SH-SY5Y (cell line): Measurements from ENCODE around the gene LARGE1.

ENCODE experiments used
- GATA2 ChIP-seq: IDR thresholded peaks from 2 replicates; pipeline ENCODE4 v1.6.1; 2011; ENCODE audit warnings: mild to moderate bottlenecking, low read depth, low read length
- GATA3 ChIP-seq: IDR thresholded peaks from 2 replicates; pipeline ENCODE4 v1.6.1; 2011; ENCODE audit warnings: low read depth, mild to moderate bottlenecking, low read length, moderate library complexity

The LARGE1 gene

DNA sequence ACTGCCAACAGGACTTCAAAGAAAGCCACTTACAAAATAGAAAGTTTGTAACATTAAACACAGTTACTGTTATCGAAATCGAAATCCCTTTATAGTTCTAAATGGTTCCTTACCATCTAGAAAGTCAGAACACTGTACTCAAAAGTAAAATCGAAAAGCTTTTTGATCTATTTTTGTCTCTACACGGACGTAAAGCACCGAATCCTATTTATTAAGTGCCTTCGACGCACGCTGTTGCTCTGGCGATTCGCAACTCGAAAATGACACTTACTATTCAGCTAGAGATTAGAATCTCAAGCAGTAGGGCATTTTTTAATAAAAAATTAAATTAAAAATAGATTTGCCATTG lies 78.3 kb downstream of the LARGE1 start:
- no peak for TF ChIP-seq GATA3
- no peak for TF ChIP-seq GATA2

DNA sequence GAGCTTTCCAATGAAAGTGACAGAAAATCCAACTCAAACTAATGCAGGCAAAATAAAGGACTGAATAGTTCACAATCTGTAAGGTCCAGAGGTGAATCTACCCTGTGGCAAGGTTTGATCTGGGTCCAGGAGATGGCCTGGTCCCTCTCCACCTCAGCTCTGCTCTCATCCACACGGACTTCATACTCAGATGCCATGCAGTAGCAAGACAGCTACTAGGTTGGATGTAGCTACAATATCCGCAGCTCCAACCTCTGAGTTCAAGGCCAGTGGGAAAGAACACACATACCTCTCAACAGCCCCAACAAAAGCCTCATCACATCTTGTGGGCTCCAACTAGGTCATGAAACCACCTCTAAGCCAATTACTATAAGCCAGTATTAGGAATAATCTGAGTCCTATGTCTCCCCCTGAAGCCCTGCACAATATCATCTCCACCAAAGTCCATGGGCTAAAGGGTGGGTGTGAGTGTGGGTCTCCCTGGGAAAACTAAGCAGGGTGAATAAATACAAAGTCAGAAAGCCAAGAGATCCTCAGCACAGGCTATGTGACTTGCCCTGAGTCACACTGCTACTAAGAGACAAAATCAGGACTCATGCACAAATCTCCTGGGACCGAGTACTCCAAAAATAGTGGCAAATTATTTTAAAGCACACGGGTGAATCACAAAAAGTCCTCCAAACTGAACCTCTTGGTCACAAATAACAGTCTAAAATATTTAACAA lies 78.8 kb downstream of the LARGE1 start:
- TF ChIP-seq GATA2 (no peak), GATA3 (no peak)

- TF ChIP-seq GATA2 = no peak
- TF ChIP-seq GATA3 = no peak
Observed at GRCh38 chr22:33838644-33839043, 81.6 kb downstream of the LARGE1 start.

- peak; percentile 76; the same call in 1 of the 2 replicates for TF ChIP-seq GATA2
- no peak for TF ChIP-seq GATA3
Observed at GRCh38 chr22:33837826-33838225, 82.5 kb downstream of the LARGE1 start.

DNA sequence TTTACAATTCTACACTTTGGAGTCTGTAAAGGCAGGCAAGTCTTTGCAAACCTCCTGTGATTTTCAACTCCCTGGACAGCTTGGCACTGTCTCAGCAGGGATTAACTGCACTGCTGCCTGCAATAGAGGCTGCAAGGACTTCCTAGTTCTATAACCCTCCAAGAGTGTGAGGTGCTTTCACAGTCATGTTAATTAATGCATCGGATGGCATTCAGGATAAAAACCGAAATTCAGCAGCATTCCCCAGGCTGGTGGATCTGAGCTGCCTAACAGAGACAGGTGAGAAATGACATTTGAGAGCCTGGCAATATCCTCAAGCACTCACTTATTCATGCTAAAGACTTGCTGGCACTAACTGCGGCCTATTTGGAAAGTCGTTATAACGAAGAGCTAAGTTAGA lies 85.0 kb downstream of the LARGE1 start:
- TF ChIP-seq GATA2 (no peak), GATA3 (no peak)

GRCh38 chr22:33832558-33833151 lies 87.6 kb downstream of the LARGE1 start:
- TF ChIP-seq GATA2 (no peak), GATA3 (no peak)

GRCh38 chr22:33831651-33832050 lies 88.6 kb downstream of the LARGE1 start:
- TF ChIP-seq GATA2 (no peak), GATA3 (no peak)

DNA sequence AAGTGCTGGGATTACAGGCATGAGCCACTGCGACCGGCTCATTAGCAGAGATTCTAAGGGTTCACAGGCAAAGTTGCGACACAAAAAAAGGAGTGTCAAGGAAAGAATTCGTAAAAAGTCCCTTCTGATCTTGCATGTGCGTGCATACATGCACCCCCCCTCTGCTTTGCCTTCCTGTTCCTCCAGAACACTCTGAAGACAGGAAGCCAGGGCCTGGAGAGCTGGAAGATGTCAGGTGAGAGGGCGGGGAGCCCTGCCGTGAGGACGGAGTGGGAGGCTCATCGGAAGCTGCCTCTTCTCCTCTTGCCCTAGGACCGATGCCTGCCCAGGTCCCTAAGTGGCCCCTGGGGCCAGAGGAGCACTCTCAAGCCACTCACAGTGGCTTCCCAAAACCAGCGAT lies 89.1 kb downstream of the LARGE1 start:
- TF ChIP-seq GATA3 (no peak), GATA2 (no peak)

DNA sequence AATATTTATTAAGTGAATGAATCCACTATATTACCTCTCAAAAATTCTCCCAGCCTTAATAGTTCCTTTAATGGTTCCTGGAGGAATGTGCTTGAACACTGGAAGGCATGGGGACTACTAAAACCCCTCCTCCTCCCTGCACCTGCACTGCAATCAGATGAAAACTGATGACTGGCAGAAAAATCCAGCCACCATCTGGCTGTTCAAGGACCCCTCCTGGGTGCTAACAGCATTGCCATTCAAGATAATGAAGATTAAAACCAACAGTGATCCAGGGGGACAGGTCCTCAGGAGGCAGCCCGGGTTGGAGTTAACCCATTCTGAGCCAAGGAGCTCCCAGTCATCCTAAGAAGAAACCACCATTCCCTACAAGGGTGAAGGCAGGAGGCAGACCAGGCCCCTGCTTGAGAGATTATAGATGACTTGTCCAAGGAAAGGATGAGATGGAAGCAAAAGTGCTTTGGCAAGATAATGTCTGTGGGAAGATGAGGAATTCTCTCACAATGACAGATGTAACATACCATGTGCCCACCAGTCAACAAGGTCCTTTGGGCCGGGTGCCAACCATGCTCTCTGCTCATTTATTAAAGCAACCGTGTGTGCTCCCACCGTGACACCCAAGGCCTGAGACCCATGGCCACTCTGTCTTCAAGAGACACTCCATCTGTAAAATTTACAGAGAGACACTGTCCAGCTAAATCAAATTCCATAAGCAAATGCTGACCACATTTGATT lies 90.6 kb downstream of the LARGE1 start:
- TF ChIP-seq GATA3 (no peak; the same call in 1 of the 2 replicates), GATA2 (peak; percentile 80)

DNA sequence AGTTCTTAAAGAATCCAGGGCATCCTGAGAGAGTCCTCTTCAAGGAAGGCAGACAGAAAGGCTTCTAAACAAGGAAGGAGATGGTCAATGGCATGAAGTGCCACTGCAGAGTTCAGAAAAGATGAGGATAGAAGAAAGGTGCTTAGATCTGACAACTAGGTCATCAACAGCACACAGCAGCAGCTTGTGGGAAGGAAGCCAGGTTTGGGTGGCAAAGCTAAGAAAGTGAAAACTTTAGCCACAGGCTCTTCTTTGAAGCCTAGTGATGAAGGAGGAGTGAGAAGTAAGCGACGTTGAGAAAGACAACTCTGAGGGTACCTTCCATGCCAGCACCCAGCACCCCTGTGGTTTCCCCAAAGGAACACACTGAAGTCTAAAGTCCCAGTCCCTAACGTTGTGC lies 92.0 kb downstream of the LARGE1 start:
- TF ChIP-seq GATA3 (no peak), GATA2 (no peak)

DNA sequence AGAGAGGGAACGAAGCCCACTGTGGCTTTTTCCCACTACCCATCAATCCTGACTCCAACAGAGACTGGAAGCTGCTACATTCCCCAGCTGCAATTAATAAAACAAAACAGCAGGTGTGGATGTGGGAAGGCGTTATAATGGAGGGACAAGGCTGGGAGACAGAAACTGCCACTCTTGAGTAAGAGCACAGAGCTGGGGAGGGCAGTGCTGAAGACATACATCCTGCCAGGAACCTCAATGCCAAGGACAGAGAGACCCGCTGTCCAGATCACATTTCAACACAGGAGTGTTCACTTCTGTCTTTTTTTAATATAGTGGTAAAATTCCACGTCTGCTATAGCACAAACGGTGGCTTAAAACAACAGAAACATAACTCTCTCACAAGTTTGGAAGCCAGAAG lies 94.5 kb downstream of the LARGE1 start:
- TF ChIP-seq GATA2 (no peak), GATA3 (no peak)

DNA sequence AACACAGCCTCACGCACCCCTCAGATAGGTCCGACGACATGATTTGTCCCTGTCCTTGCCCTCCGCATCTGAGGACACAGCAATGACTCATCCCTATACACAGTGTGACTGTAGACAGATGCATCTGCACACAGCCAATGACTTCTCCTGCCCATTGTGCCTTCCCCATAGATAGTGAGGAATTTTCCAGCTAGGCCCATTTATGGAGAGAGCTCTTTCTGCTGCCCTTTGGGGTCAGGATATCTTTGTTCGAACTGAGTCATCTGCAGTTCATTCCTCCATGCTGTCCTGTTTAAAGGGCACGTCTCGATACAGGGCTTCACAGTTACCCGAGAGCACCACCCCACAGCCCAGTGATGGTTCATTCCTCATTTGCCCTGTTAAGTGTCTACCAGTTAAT lies 96.7 kb downstream of the LARGE1 start:
- no peak for TF ChIP-seq GATA3
- no peak for TF ChIP-seq GATA2

DNA sequence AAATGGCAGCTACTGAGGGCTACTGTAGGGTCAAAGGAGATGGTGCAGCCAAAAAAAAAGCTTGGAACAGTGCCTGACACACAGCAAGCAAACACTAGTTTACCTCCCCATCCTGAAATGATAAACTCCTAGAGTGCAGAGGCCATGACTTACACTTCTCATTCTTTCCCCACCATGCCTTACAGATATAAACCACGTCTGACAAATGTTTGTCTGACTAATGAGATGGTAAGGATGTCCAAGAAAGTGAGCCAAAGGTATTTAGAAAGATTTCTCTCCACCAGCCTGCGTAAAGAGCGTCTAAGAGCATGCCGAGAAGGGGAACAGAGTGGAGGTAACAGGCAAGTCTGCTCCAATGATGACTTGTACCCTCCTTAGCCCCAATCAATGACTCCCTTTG lies 99.0 kb downstream of the LARGE1 start:
- TF ChIP-seq GATA2 (no peak), GATA3 (no peak)

- no peak for TF ChIP-seq GATA3
- TF ChIP-seq GATA2 = no peak
Observed at GRCh38 chr22:33819743-33820142, 100.5 kb downstream of the LARGE1 start.
